Psoas muscle (tissue), 8 donors: ENCODE results near the gene MTSS2. TPM values are rescaled to one million over a fixed set of nuclear protein-coding genes. Genes with fewer than 3 reads are reported as not detected.

Experiments used
- ATAC-seq, 4 donors: fragments of 200-7000 bp; cut with Tn5 transposase; one replicate each; pipeline ENCODE4 v1.9.1; 2020; ENCODE audit warnings: moderate library complexity in 3 of 4, mild to moderate bottlenecking in 2 of 4
- DNase-seq, 2 donors: peaks; one replicate each; pipeline ENCODE4 v3.0.0-alpha.2; 2020
- H3K27ac ChIP-seq: fragments of 200-600 bp; one replicate; pipeline ENCODE4 v1.8.0; 2022
- H3K27me3 ChIP-seq, 3 donors: fragments of 200-600 bp in 1 of 3; one replicate each; pipeline versions ENCODE4 v1.6.1 to v1.8.0; 2013 to 2022; ENCODE audit warnings: low read length in 2 of 3, mild to moderate bottlenecking in 2 of 3, moderate library complexity in 1 of 3; ENCODE audit not compliant: insufficient read depth in 3 of 3
- H3K36me3 ChIP-seq, 2 donors: fragments of 200-600 bp in 1 of 2; one replicate each; pipeline versions ENCODE4 v1.6.1 to v1.8.0; 2013 to 2022; ENCODE audit warnings: low read depth in 1 of 2, mild to moderate bottlenecking in 1 of 2, moderate library complexity in 1 of 2; ENCODE audit not compliant: insufficient read depth in 1 of 2
- H3K4me1 ChIP-seq: fragments of 200-600 bp; one replicate; pipeline ENCODE4 v1.8.0; 2022
- H3K4me3 ChIP-seq: fragments of 200-600 bp; one replicate; pipeline ENCODE4 v1.8.0; 2022; ENCODE audit warnings: mild to moderate bottlenecking
- H3K9me3 ChIP-seq: fragments of 200-600 bp; one replicate; pipeline ENCODE4 v1.8.0; 2022
- CTCF ChIP-seq: fragments of 200-600 bp; IDR thresholded peaks from one replicate; pipeline ENCODE4 v1.8.0; 2022; ENCODE audit warnings: antibody characterized with exemption
- WGBS, 3 donors: extraction: QIAGEN DNeasy Blood & Tissue Kit; methylation state at CpG; one replicate each; pipeline versions ENCODE4 v1.1.6 to v1.1.7; 2013; 5-methylcytosine and 5-hydroxymethylcytosine counted together
- intact Hi-C, 2 donors: fragments of 100-400 bp; cut with DNase I; formaldehyde crosslinking; loops; one replicate each; pipeline versions ENCODE4 v1.11.0 to v1.14.2; 2022
- polyA plus RNA-seq, 3 donors: library from polyadenylated mRNA; stranded (reverse); fragments of 200-250 nt; gene quantifications; one replicate each; pipeline ENCODE4 v1.2.3, GENCODE V29; 2013
- total RNA-seq, 4 donors: library from RNA; stranded (reverse); fragmentation: NEBNext Ultra II Directional in 2 of 4; extraction: Animal tissue kit (Norgen Biotek cat#: 25700) in 2 of 4; gene quantifications; one replicate each; pipeline versions ENCODE4 v1.2.1 to v1.2.4, GENCODE V29; 2021 to 2023
- donor health status: healthy with polysubstance abuse.
- donor health status: DM: no; HTN: no; CAD: no; lungs with moderate emphysema.
- donor health status: Bipolar disorder and iron deficiency.
- donor health status: healthy.
- donor health status: DM: yes; HTN: yes; CAD: no.
- donor health status: DM: no; HTN: no; CAD: no.
- donor health status: DM: no; HTN: no; CAD: no.
- donor health status: DM: yes; HTN: yes; CAD: no.

Gene MTSS2
- total and polyA plus RNA-seq, 7 donors = 50.0 to 166 (median 107) TPM

GRCh38 chr16:70663524-70664324 is 22.1 kb downstream of the MTSS2 start:
- ATAC-seq = no peak

GRCh38 chr16:70662991-70663523 is 22.8 kb downstream of the MTSS2 start:
- Histone ChIP-seq H3K9me3 (no peaks in the 10 kb centered on the region), H3K36me3 (peaks cover 3 to 55% of the 10 kb centered on the region in 2 donors), H3K27ac (no peak overlapping the region), H3K4me3 (no peak overlapping the region), H3K27me3 (no peaks in the 10 kb centered on the region), H3K4me1 (no peaks in the 10 kb centered on the region)
- ATAC-seq = no peak
- no peak for DNase-seq
- intact Hi-C loops = no loop called here
- WGBS, 3 donors = 85 to 88% (median 87%) methylated on average over 11 to 13 of the region's 13 CpGs
- TF ChIP-seq CTCF = no peak

More at GRCh38 chr16:70663524-70664324, 22.1 kb downstream of the MTSS2 start:
- 91 to 95% (median 93%) methylated on average over 41 to 56 of the region's 56 CpGs for WGBS, 3 donors
- Histone ChIP-seq H3K27me3 (no peaks in the 10 kb centered on the region), H3K27ac (no peak overlapping the region), H3K36me3 (peaks cover 5 to 61% of the 10 kb centered on the region in 2 donors), H3K4me3 (no peak overlapping the region), H3K9me3 (no peaks in the 10 kb centered on the region), H3K4me1 (no peaks in the 10 kb centered on the region)
- no peak for DNase-seq
- no peak for TF ChIP-seq CTCF
- intact Hi-C loops = no loop called here

- H3K4me1 ChIP-seq = no peaks in the 10 kb centered on the region
- H3K36me3 ChIP-seq = peaks cover 3 to 45% of the 10 kb centered on the region in 2 donors
- intact Hi-C loops = no loop called here
- H3K4me3 ChIP-seq = no peak overlapping the region
- no peak for TF ChIP-seq CTCF
- H3K9me3 ChIP-seq = no peaks in the 10 kb centered on the region
- DNase-seq (no peak), ATAC-seq (peak in 1 of 4 donors; percentile 4)
- no peak overlapping the region for H3K27ac ChIP-seq
- 63 to 80% (median 65%) methylated on average over 21 of the region's 21 CpGs for WGBS, 3 donors
- no peaks in the 10 kb centered on the region for H3K27me3 ChIP-seq
Observed at GRCh38 chr16:70661918-70662641, 23.8 kb downstream of the MTSS2 start.

- peaks cover 3 to 39% of the 10 kb centered on the region in 2 donors for H3K36me3 ChIP-seq
- H3K4me3 ChIP-seq = no peak overlapping the region
- 64 to 71% (median 69%) methylated on average over 17 of the region's 17 CpGs for WGBS, 3 donors
- no peak for TF ChIP-seq CTCF
- intact Hi-C loops = no loop called here
- H3K27ac ChIP-seq = no peak overlapping the region
- no peaks in the 10 kb centered on the region for H3K9me3 ChIP-seq
- ATAC-seq (no peak), DNase-seq (no peak)
- H3K27me3 ChIP-seq = no peaks in the 10 kb centered on the region
- H3K4me1 ChIP-seq = no peaks in the 10 kb centered on the region
Observed at GRCh38 chr16:70661534-70661917, 24.3 kb downstream of the MTSS2 start.
